CD8-positive, alpha-beta memory T cell (primary cell): ENCODE measurements around the gene STAT5A. TPM values are rescaled to one million over a fixed set of nuclear protein-coding genes. Genes with fewer than 3 reads are reported as not detected.

ENCODE experiments used
- CTCF ChIA-PET: fragments of 350-600 bp; sonication (Branson Sonifier 250); formaldehyde crosslinking; loops from one replicate; lab custom pipeline; 2021; ENCODE audit warnings: antibody characterized with exemption; lab: Charles Lee
- POLR2A ChIA-PET: fragments of 350-600 bp; sonication (Branson Sonifier 250); formaldehyde crosslinking; loops from one replicate; lab custom pipeline; 2021; ENCODE audit warnings: antibody characterized with exemption; lab: Charles Lee
- DNase-seq, 5 donors: peaks; one replicate each; pipeline versions ENCODE4 v3.0.0 to v3.0.0-alpha.2; 2020 to 2022; ENCODE audit warnings: mixed read lengths in 1 of 5
- H3K27ac ChIP-seq: one replicate; pipeline ENCODE4 v1.7.0; 2013; ENCODE audit warnings: low read depth, mild to moderate bottlenecking, low read length, moderate library complexity
- H3K27me3 ChIP-seq: 2 replicates; pipeline ENCODE4 v1.7.0; 2013; ENCODE audit warnings: low read length, mild to moderate bottlenecking; ENCODE audit not compliant: insufficient read depth, poor library complexity, severe bottlenecking
- H3K36me3 ChIP-seq: 2 replicates; pipeline ENCODE4 v1.7.0; 2013; ENCODE audit warnings: mild to moderate bottlenecking, low read length, moderate library complexity; ENCODE audit not compliant: insufficient read depth
- H3K4me1 ChIP-seq: 2 replicates; pipeline ENCODE4 v1.7.0; 2013; ENCODE audit warnings: mild to moderate bottlenecking, low read length, moderate library complexity; ENCODE audit not compliant: insufficient read depth
- H3K4me3 ChIP-seq: 2 replicates; pipeline ENCODE4 v1.7.0; 2013; ENCODE audit warnings: mild to moderate bottlenecking, low read length
- H3K9me3 ChIP-seq: 2 replicates; pipeline ENCODE4 v1.7.0; 2013; ENCODE audit warnings: mild to moderate bottlenecking, low read length
- H3K27ac Mint-ChIP-seq, 8 donors: one replicate each; pipeline ENCODE4 v1.8.0; 2020 to 2021; ENCODE audit warnings: mixed read lengths in 8 of 8, mild to moderate bottlenecking in 6 of 8, inconsistent platforms in 3 of 8, moderate library complexity in 3 of 8
- H3K27me3 Mint-ChIP-seq, 2 donors: one replicate each; pipeline ENCODE4 v1.8.0; 2020 to 2021; ENCODE audit warnings: mixed read lengths in 2 of 2, mild to moderate bottlenecking in 1 of 2, moderate library complexity in 1 of 2
- H3K36me3 Mint-ChIP-seq, 3 donors: one replicate each; pipeline ENCODE4 v1.8.0; 2020 to 2021; ENCODE audit warnings: mixed read lengths in 3 of 3, inconsistent platforms in 1 of 3, mild to moderate bottlenecking in 1 of 3
- H3K4me1 Mint-ChIP-seq, 3 donors: one replicate each; pipeline ENCODE4 v1.8.0; 2020 to 2021; ENCODE audit warnings: mixed read lengths in 3 of 3, inconsistent platforms in 1 of 3, mild to moderate bottlenecking in 1 of 3
- H3K4me3 Mint-ChIP-seq, 7 donors: one replicate each; pipeline ENCODE4 v1.8.0; 2020 to 2021; ENCODE audit warnings: mixed read lengths in 7 of 7, mild to moderate bottlenecking in 6 of 7, moderate library complexity in 4 of 7, inconsistent platforms in 2 of 7
- H3K9me3 Mint-ChIP-seq, 5 donors: one replicate each; pipeline ENCODE4 v1.8.0; 2020 to 2022; ENCODE audit warnings: mixed read lengths in 5 of 5, mild to moderate bottlenecking in 3 of 5, moderate library complexity in 2 of 5, inconsistent platforms in 1 of 5
- polyA plus RNA-seq: library from polyadenylated mRNA; unstranded; fragments of 300-500 nt; fragmentation: Illumina TruSeq; gene quantifications from one replicate; pipeline ENCODE4 v1.2.3, GENCODE V29; 2021
- total RNA-seq, 2 experiments: library from RNA; stranded (reverse); gene quantifications; one replicate each; pipeline ENCODE4 v1.2.3, GENCODE V29; 2021

STAT5A gene
- total and polyA plus RNA-seq, 3 experiments from 2014 or later: 90.3 to 263 (median 259) TPM

DNA sequence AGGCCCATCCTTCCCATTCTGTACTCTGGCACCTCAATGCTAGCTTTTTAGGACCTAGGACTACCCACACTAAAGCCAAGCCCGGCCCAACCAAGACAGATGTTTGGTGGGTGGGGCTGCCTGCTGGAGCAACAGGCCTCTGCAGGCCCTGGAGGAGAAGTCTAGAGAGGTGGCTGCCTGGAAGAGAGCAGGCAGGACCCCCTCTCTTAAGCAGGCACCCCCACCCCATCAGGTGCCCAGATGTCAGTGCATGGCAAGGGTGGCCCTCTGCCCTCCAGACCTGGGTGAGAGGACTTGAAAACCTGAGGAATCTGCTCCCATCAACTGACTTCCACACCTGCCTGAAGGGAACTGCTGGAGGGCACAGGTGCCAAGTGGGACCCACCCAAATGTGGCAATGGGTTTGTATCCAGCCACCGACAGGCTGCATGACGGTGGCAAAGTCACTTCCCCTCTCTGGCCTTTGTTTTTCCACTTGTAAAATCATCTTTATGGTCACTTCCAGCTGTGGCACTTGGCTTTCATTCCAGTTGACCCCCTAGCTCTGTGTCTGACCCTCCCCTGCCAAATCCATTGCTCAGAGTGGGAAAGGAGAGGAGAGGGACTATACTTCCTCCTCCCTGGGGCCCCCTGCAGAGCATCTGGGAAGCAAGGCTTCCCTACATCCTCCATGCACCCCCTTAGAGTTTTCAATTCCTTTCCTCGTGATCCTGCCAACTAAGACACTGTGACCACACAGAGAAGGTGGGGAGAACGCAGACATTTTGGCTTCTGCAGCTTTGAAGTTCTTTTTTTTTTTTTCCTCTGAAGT lies 1.7 kb upstream of the STAT5A start:
- Histone ChIP-seq H3K27me3 (no peaks in the 10 kb centered on the region), H3K27ac (peak overlapping the region; percentile 88), H3K36me3 (no peaks in the 10 kb centered on the region), H3K4me3 (peak overlapping the region; percentile 65), H3K4me1 (peaks cover 30% of the 10 kb centered on the region), H3K9me3 (no peaks in the 10 kb centered on the region)
- Mint-ChIP-seq H3K27ac (peak overlapping the region; percentile 95 to 99 (median 99)), H3K27me3 (no peaks in the 10 kb centered on the region), H3K36me3 (peaks cover 0 to 25% (median 2%) of the 10 kb centered on the region in 3 donors), H3K4me1 (peaks cover 38 to 69% (median 49%) of the 10 kb centered on the region in 3 donors), H3K4me3 (peak overlapping the region; percentile 93 to 97 (median 96)), H3K9me3 (no peaks in the 10 kb centered on the region)
- CTCF ChIA-PET: interaction anchor here (1.1 to 3.1 kb wide), 5 partner anchors 11 to 231 kb away, joined by 3 to 19 read pairs (median 3); no protein-coding TSS in a partner anchor
- POLR2A ChIA-PET: interaction anchor here (0.5 to 5.6 kb wide), 3 partner anchors 9 to 538 kb away, joined by 3 to 55 read pairs (median 25); partner anchors contain the start of gene BECN1
- DNase-seq: no peak

DNA sequence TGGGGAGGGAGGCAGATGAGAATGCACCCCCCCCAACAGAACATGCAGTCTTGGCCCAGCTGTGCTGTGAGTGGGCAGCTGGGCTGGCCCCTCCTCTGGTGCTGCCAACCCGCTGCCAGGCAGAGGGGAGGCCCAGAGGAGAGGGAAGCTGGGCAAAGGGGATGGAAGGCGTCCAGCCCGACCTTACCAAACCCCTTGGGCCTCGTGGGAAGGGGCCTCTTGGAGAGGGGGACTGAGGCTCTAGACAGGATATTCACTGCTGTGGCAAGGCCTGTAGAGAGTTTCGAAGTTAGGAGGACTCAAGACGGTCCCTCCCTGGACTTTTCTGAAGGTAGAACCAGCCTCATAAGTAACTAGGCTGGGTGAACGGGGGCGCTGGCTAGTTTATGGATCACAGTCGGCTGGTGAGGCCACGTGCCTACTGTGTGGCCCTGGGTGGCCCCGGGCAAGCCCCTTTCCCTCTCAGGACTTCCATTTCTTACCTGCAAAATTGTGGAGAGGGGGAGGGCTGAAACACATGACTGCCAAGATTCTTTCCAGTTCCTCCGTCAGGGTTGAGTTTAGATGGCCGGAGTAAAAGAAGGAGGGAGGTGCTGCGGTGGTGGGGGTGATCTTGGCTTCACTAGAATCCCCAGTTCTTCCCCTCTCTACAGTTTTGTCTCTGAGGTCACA lies 857 bp upstream of the STAT5A start:
- Mint-ChIP-seq H3K27me3 (no peaks in the 10 kb centered on the region), H3K36me3 (peaks cover 0 to 34% (median 2%) of the 10 kb centered on the region in 3 donors), H3K9me3 (no peaks in the 10 kb centered on the region), H3K4me3 (peak overlapping the region; percentile 93 to 97 (median 96)), H3K4me1 (peaks cover 42 to 70% (median 52%) of the 10 kb centered on the region in 3 donors), H3K27ac (peak overlapping the region; percentile 95 to 99 (median 99))
- Histone ChIP-seq H3K4me3 (peak overlapping the region; percentile 65), H3K27ac (peak overlapping the region; percentile 88), H3K9me3 (no peaks in the 10 kb centered on the region), H3K36me3 (no peaks in the 10 kb centered on the region), H3K4me1 (peaks cover 30% of the 10 kb centered on the region), H3K27me3 (no peaks in the 10 kb centered on the region)
- DNase-seq: peak in 4 of 5 donors; percentile 18 to 59 (median 37)
- CTCF ChIA-PET: interaction anchor here (0.6 to 3.1 kb wide), 7 partner anchors 10 to 102 kb away, joined by 3 to 19 read pairs (median 3); no protein-coding TSS in a partner anchor
- POLR2A ChIA-PET: interaction anchor here (0.5 to 5.6 kb wide), 9 partner anchors 9 to 537 kb away, joined by 3 to 55 read pairs (median 7); partner anchors contain the start of genes BECN1, STAT3 and STAT5B

DNA sequence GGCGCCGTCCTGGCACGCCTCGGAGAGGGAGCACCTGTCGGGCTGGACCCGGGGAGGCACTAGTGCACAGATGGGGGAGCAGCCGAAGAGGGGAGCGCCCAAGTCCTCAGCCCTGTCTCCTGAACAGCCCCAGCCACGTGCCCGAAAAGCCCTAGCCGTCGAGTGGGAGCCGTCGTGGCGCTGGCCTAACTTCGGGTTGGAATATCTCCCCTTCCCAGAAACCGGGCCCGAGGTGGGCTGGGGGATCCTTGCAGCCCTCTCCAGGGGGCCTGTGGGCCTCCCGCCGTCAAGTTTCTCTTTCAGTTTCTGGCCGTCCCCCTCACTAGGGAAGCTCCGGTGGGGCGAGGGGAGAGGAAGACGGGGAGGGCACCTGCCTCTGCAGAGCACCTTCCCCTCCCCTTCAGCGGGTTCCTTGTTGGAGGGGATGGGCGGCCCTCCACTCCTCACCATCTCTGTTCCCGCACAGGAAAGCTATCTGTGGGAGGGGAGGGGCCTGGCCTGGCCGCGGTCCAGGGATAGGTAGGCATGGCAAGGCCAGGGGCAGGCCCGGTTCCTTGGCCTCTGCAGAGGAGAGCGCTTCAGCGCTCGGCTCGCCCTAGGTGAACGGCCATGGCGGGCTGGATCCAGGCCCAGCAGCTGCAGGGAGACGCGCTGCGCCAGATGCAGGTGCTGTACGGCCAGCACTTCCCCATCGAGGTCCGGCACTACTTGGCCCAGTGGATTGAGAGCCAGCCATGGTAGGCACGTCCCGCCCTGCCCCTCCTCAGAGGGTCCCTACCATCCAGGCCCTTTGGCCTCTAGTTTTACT lies 709 bp downstream of the STAT5A start:
- H3K9me3 ChIP-seq: no peaks in the 10 kb centered on the region
- peaks cover 30% of the 10 kb centered on the region for H3K4me1 ChIP-seq
- peak overlapping the region; percentile 86 to 95 (median 93) for H3K4me3 Mint-ChIP-seq
- peak overlapping the region; percentile 88 for H3K27ac ChIP-seq
- DNase-seq: peak; percentile 45 to 80 (median 62)
- POLR2A ChIA-PET: interaction anchor here (0.6 to 5.6 kb wide), 13 partner anchors 11 to 100 kb away, joined by 3 to 55 read pairs (median 4); partner anchors contain the start of genes GHDC, STAT3 and STAT5B
- H3K27me3 ChIP-seq: no peaks in the 10 kb centered on the region
- H3K4me1 Mint-ChIP-seq: peaks cover 45 to 69% (median 57%) of the 10 kb centered on the region in 3 donors
- H3K36me3 Mint-ChIP-seq: peaks cover 0 to 46% (median 6%) of the 10 kb centered on the region in 3 donors
- H3K4me3 ChIP-seq: peak overlapping the region; percentile 65
- H3K9me3 Mint-ChIP-seq: no peaks in the 10 kb centered on the region
- peak overlapping the region; percentile 73 to 98 (median 96) for H3K27ac Mint-ChIP-seq
- no peaks in the 10 kb centered on the region for H3K27me3 Mint-ChIP-seq
- CTCF ChIA-PET: interaction anchor here (0.7 to 3.1 kb wide), 10 partner anchors 9 to 117 kb away, joined by 3 to 26 read pairs (median 4); no protein-coding TSS in a partner anchor
- H3K36me3 ChIP-seq: no peaks in the 10 kb centered on the region

DNA sequence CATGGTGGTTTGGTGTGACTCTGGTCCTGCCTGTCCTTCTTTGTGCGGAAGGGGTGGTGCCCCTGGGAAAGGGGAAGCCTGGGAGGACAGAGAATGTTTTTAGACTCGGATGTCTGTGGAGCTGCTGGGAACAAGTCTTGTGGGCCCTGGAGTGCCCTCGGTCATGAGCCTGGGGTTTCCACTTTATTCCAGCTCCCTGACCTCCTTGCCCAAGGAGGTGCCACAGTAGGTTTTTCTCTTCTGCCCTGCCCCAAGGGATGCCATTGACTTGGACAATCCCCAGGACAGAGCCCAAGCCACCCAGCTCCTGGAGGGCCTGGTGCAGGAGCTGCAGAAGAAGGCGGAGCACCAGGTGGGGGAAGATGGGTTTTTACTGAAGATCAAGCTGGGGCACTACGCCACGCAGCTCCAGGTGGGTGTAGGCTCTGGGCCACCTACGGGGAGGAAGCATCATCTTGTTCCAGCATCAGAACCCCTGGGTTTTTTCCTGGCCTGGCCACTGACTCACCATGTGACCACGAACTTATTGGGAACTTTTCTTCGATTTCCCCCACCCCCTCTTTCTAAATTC lies 1.4 kb downstream of the STAT5A start:
- Histone ChIP-seq H3K27me3 (no peaks in the 10 kb centered on the region), H3K4me3 (peak overlapping the region; percentile 65), H3K27ac (peak overlapping the region; percentile 88), H3K9me3 (no peaks in the 10 kb centered on the region), H3K4me1 (peaks cover 30% of the 10 kb centered on the region), H3K36me3 (peaks cover 6% of the 10 kb centered on the region)
- H3K36me3 Mint-ChIP-seq: peaks cover 0 to 53% (median 6%) of the 10 kb centered on the region in 3 donors
- peak overlapping the region; percentile 73 to 98 (median 96) for H3K27ac Mint-ChIP-seq
- H3K4me3 Mint-ChIP-seq: peak overlapping the region; percentile 86 to 95 (median 93)
- peak in 2 of 5 donors; percentile 14 to 51 for DNase-seq
- no peaks in the 10 kb centered on the region for H3K9me3 Mint-ChIP-seq
- CTCF ChIA-PET: interaction anchor here (0.8 to 3.1 kb wide), 6 partner anchors 10 to 106 kb away, joined by 3 to 26 read pairs (median 4); no protein-coding TSS in a partner anchor
- peaks cover 47 to 72% (median 61%) of the 10 kb centered on the region in 3 donors for H3K4me1 Mint-ChIP-seq
- H3K27me3 Mint-ChIP-seq: no peaks in the 10 kb centered on the region
- POLR2A ChIA-PET: interaction anchor here (0.8 to 5.6 kb wide), 7 partner anchors 11 to 99 kb away, joined by 3 to 55 read pairs (median 13); partner anchors contain the start of genes GHDC, STAT3 and STAT5B

DNA sequence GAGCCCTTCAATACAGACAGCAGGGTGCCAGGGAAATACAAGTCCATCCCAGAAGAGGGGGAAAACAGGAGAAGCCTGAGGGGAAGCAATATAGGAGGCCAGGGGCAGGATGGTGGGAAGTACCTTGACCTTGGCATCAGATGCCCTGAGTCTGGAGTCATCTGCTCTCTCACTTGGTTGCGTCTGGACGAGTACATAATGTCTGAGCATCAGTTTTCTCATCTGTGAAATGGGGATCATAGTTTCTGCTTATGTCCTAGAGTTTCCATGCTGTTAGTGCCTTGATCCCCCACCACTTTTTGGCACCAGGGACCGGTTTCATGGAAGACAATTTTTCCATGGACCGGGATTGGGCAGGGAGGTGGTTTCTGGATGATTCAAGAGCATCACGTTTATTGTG lies 2.3 kb downstream of the STAT5A start:
- Histone ChIP-seq H3K27ac (no peak overlapping the region), H3K4me3 (no peak overlapping the region), H3K27me3 (no peaks in the 10 kb centered on the region), H3K9me3 (no peaks in the 10 kb centered on the region), H3K4me1 (peaks cover 30% of the 10 kb centered on the region), H3K36me3 (peaks cover 13% of the 10 kb centered on the region)
- peak overlapping the region; percentile 73 to 98 (median 96) for H3K27ac Mint-ChIP-seq
- DNase-seq: peak in 1 of 5 donors; percentile 8
- no peaks in the 10 kb centered on the region for H3K9me3 Mint-ChIP-seq
- peak overlapping the region; percentile 86 to 95 (median 93) for H3K4me3 Mint-ChIP-seq
- POLR2A ChIA-PET: interaction anchor here (5.6 kb wide), 1 partner anchor 41 kb away, joined by 55 read pairs; no protein-coding TSS in a partner anchor
- CTCF ChIA-PET: interaction anchor here (0.8 to 2.8 kb wide), 2 partner anchors 43 to 68 kb away, joined by 3 to 26 read pairs; no protein-coding TSS in a partner anchor
- peaks cover 0 to 61% (median 10%) of the 10 kb centered on the region in 3 donors for H3K36me3 Mint-ChIP-seq
- no peaks in the 10 kb centered on the region for H3K27me3 Mint-ChIP-seq
- peaks cover 48 to 72% (median 66%) of the 10 kb centered on the region in 3 donors for H3K4me1 Mint-ChIP-seq

DNA sequence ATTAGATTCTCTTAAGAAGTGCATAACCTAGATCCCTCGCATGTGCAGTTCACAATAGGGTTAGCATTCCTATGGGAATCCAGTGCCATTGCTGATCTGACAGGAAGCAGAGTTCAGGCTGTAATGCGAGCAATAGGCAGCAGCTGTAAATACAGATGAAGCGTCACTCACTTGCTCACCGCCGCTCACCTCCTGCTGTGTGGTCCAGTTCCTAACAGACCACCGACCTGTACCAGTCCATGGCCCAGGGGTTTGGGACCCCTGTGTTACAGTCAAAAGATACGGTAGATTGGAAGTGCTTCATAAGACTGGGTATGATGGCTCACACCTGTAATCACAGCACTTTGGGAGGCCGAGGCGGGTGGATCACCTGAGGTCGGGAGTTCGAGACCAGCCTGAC lies 2.8 kb downstream of the STAT5A start:
- DNase-seq: peak in 1 of 5 donors; percentile 33
- Histone ChIP-seq H3K36me3 (peaks cover 16% of the 10 kb centered on the region), H3K4me3 (no peak overlapping the region), H3K27ac (no peak overlapping the region), H3K4me1 (peaks cover 29% of the 10 kb centered on the region), H3K27me3 (no peaks in the 10 kb centered on the region), H3K9me3 (no peaks in the 10 kb centered on the region)
- Mint-ChIP-seq H3K9me3 (no peaks in the 10 kb centered on the region), H3K4me1 (peaks cover 47 to 67% (median 66%) of the 10 kb centered on the region in 3 donors), H3K27me3 (no peaks in the 10 kb centered on the region), H3K27ac (peak overlapping the region in 7 of 8 donors; percentile 48 to 98 (median 95)), H3K4me3 (peak overlapping the region in 1 of 7 donors; percentile 95), H3K36me3 (peaks cover 0 to 67% (median 11%) of the 10 kb centered on the region in 3 donors)
- CTCF ChIA-PET: interaction anchor here (1.4 kb wide), 1 partner anchor 68 kb away, joined by 7 read pairs; no protein-coding TSS in a partner anchor
- POLR2A ChIA-PET: interaction anchor here (0.7 kb wide), 1 partner anchor 1024 kb away, joined by 4 read pairs; no protein-coding TSS in a partner anchor
